Astrocyte (in vitro differentiated cells and primary cell): ENCODE data around the gene GPR139.

ENCODE experiments used
- CTCF ChIP-seq: IDR thresholded peaks from 2 replicates; pipeline ENCODE4 v1.5.1; 2011; ENCODE audit warnings: low read depth, mild to moderate bottlenecking, inconsistent platforms, low read length, moderate library complexity; ENCODE audit not compliant: insufficient read depth
- EZH2 ChIP-seq: IDR thresholded peaks from 2 replicates; pipeline ENCODE4 v1.6.1; 2012; ENCODE audit warnings: mild to moderate bottlenecking, low read length, inconsistent platforms; ENCODE audit not compliant: insufficient read depth

- TF ChIP-seq CTCF (no peak), EZH2 (no peak)
These were observed 57.5 kb downstream of the GPR139 start for GRCh38 chr16:20016234-20016633.
